C4-2B (cell line): ENCODE results near the gene TELO2.

ENCODE experiments used
- CTCF ChIP-seq: fragments of 450-650 bp; conservative IDR thresholded peaks from 2 replicates; pipeline ENCODE4 v1.5.1; 2017; ENCODE audit warnings: mild to moderate bottlenecking
- ZFX ChIP-seq: fragments of 450-650 bp; IDR thresholded peaks from 2 replicates; pipeline ENCODE4 v1.6.1; 2017

GRCh38 chr16:1448536-1449116 is 44.5 kb upstream of the TELO2 start:
- TF ChIP-seq CTCF (no peak), ZFX (no peak)
